A204.1 (cell line): ENCODE results near the gene MMEL1.
"Not testable (repeated sequence)": the region's sequence is repeated elsewhere in the genome, so short reads cannot be mapped to it uniquely, and the experiment has no call there.

ENCODE experiments used
- FAIRE-seq: peaks from 2 replicates; lab custom pipeline; 2012; peaks lifted over from hg19 to GRCh38; lab: Jason Lieb, UNC

The MMEL1 gene

DNA sequence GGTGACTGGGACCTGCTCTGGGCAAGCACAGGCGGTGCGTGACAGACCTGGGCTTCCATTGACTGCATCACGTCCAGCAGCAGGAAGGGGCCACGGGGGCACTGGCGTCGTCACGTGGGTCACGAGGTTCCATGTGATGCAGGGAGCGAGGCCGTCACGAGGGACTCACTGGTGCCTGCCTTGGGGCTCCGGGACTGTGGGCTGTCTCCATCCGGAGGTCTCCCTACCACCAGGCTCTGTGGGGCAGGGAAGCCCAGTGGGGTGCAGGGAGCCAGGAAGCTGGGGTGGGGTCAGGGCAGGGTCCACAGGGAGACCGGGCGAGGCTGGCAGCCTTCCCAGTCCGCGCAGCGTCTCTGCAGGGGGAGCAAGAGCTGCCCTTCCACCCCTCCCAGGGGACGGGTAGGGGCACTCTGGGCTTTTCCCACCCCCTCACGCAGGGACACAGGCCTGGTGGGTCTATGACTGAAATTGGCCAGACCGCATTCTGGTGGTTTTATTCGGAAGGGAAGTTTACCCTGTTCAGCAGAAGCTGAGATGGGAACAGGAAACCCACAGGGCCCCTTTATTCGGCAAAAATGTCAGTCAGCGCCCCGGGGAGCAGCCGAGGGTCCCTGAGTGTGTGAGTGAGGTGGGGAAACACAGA is 77.1 kb downstream of the MMEL1 start:
- no peak for FAIRE-seq

DNA sequence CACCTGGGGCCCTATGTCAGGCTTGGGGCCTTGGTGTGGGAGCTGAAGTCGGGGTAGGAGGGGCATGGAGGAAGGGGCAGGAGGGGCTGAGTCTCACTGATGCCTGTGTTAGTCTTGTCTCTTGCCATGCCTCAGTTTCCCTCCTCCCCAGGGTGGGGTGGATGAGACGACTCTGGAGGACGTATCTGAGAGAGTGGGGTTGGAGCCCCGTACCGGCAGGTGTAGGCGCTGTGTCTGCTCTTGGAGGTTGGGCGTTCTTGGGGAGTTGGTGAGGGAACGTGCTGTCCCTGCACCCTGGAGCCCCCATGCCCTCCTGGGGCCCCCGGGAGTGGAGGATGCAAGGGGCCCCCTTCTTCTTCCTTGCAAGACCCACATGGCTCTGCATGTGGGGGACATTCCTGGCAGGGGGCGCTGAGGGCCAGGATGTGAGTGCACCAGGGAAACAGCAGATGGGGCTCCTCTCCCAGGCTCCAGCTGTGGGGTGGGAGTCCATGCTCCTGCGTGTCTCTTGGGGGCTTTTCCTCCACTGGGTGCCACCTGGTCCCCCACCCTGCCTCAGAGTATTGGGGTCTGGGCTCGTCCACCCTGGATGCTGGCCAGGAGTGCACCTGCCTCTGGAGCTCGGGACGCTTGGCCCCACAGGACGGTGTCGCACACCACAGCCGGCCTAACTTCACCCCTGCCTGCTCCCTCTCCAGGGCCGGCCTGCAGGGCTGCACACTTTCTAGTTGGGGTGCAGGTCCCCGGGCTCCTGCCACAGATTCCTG is 78.0 kb downstream of the MMEL1 start:
- no peak for FAIRE-seq

DNA sequence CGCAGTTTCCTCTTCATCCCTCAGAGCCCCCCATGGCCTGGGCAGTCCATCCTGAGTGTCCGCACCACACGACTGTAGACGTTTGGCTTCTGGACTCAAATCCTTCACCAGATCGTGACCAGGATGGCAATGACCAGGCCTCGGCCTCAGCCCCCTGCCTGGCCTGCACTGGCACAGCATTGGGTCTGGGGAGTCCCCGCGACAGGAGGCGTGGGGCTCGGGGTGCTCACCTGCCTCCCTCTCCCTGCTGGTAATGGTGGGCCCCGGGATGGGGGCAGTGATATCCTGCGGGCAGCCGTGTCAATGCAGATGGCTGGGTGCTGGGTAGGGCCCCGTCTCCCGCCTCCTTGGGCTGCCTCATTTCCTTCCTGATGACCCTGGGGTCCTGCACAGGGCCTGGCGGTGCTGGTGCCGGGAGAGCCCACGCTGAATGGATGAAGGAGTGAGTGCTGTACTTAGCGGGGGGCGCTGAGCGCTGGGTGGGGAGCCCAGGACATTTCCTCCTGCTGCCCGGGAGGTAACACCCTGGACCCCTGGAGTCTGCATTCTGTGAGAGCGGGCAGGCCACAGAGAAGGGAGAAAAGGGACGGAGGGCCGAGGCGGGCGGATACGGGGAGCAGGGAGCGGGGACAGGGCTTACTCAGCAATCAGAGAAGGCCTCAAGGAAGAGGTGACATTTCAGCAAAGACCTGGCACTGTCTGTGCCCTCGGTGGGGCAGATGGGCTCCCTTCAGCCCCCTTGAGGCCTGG is 78.8 kb downstream of the MMEL1 start:
- no peak for FAIRE-seq

DNA sequence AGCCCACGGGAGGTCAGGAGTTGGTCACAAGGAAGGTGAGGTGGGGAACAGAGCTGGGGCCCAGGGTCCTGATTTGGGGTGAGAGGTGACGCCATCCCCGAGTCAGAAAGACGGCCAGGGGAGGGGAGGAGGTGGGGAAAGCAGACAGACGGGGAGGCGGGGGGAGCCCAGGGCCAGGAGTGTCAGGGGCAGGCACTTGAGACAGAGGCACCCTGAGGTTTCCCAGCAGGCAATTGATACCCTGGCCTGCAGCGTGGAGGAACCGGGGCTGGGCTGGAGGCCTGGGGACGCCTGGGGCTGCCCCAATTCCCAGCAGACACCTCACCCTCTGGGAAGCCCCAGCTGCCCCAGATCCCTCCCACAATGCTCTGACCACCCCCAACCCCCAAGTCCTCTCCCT is 79.7 kb downstream of the MMEL1 start:
- not testable (repeated sequence) for FAIRE-seq

- FAIRE-seq: no peak
These were observed 80.6 kb downstream of the MMEL1 start for GRCh38 chr1:2552189-2552588.

GRCh38 chr1:2551544-2551943 is 81.3 kb downstream of the MMEL1 start:
- FAIRE-seq: not testable (repeated sequence)

- not testable (repeated sequence) for FAIRE-seq
These were observed 82.4 kb downstream of the MMEL1 start for GRCh38 chr1:2550309-2550861.

- not testable (repeated sequence) for FAIRE-seq
These were observed 83.3 kb downstream of the MMEL1 start for GRCh38 chr1:2549367-2550029.

GRCh38 chr1:2548068-2548589 is 84.7 kb downstream of the MMEL1 start:
- FAIRE-seq: no peak

DNA sequence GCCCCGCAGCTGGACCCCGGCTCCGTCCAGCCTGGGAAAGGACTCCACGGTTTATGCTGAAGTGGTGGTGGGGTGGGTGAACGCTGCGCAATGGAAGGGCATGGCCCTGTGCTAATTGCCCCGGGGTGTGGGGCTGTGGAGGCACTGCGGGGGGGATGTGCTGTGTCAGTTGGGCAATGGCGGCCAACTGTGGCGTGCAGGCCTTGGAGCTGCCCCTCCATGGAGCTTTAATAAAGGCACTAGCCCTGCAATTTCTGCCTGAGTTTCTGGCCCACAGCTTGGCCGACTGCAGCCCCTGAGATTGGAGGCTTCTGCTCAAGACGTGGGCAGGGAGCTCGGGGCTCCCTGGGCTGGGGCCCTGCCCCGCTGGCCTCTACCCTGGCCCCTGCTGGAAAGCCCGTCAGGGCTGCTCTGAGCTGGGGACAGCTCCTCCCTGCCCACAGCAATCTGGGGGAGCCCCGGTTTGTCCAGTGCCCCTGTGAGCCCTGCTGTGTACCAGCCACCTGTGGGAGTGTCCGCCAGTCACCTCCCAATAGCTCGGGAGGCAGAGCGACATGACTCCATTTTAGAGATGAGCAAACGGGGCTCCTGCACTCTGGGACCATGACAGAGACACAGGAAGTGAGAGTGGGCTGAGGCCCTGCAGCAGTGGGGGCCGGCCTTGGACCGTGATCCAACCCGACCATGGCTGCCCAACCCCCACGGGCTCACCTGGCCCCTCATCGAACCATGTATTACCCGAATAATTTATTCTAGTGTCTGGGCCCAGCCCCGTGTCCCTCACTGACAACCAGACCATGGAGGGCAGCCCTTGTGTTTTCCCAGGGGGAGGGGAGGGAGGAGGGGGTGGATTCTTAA is 85.4 kb downstream of the MMEL1 start:
- FAIRE-seq: no peak

DNA sequence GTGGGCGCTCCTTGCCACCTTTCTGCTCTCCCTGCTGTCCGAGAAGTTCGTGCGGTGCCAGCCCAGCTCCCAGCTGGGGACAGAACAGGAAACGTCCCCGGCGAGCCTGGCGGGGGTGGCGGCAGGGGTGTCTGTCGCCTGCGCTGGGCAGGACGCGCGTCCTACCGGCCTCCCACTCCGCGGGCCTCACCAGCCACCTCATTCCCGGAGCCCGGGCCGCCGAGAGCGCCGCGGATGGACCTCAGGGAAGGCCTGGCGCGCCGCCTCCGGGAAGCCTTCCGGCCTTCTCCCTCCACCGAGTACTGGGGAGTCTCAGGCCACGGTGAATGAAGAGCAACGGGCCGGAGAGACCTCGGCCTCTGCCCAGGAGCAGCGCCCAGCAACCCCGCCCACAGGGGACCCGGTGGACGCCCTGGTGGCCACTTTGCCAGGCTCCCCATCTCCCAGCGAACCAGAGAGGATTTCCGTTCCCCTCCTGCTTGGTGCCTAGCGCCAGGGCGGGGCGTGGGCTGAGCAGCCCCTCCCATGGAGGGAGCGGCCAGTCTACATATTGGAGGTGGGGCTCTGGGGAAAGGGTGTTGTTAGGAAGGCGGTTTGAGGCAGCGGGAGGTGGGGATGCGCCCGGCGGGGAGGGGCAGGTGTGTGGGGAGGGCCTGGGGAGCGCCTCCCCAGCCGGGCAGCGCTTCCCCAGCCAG is 86.2 kb downstream of the MMEL1 start:
- no peak for FAIRE-seq

DNA sequence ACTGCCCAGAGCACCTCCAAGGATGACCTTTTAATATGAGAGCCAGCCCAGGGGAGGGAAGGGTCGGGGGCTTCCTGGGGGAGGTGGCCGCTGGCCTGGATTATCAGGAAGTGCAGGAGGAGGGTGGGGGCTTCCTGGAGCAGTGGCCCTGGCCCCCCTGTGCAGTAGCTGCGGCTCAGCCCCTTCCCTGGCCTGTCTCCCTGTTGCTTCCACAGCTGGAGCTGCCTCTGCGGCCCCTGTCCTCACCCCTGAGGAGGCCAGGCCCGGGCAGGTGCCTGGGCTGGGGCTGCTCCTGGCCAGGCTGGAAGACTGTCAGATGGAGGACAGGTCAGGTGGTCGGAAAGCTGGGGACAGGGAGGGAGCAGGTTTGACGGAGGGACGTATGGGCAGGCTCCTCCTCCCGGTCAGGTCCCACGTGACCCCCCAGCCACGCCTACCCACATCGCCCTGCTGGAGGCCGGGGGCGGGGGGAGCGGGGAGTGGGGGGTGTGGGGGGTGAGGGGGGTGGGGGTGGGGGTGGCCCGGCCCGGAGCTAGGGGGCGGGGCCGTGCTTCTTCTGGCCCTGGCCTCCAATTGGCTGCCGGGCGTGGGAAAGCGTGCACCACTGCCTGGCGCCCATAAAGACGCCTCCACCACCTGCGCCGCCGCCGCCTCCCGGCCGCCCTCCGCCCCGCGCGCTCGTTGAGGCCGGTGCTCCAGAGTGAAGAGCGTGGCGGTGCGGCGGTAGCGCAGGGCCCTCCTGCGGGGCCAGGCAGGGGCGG is 86.9 kb downstream of the MMEL1 start:
- FAIRE-seq: no peak

GRCh38 chr1:2544875-2545640 is 87.8 kb downstream of the MMEL1 start:
- no peak for FAIRE-seq

GRCh38 chr1:2544093-2544874 is 88.5 kb downstream of the MMEL1 start:
- FAIRE-seq: no peak

- no peak for FAIRE-seq
These were observed 89.2 kb downstream of the MMEL1 start for GRCh38 chr1:2543543-2544092.

- no peak for FAIRE-seq
These were observed 90.4 kb downstream of the MMEL1 start for GRCh38 chr1:2542246-2542915.

GRCh38 chr1:2541619-2542245 is 91.1 kb downstream of the MMEL1 start:
- no peak for FAIRE-seq
